ENCODE results near the gene ELK4. TPM values are rescaled to one million over a fixed set of nuclear protein-coding genes. Genes with fewer than 3 reads are reported as not detected.

Gene ELK4
- polyA plus RNA-seq, 1 donor (not counting 4 experiments of a cell fraction or from before 2014, with no cell fraction given): 8.6 TPM

DNA sequence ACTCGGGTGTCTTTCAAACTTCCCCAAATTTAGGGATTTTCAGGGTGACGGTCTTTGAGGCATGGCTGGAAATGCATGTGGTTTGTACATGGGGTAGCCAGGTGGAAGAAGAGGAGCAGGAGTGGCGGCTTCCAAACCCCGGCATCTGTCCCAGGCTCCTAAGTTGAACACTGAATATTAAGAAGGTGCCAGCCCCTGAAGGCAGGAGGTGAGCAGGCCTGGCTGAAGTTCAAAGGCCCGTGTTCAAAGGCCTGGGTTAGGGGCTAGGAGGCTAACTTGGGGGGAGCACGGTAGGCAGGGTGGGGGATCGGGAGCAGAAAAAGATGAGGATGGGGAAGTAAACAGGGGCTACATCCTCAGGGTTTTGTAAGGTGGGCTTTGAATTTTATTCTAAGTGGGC is 42.8 kb downstream of the ELK4 start:
- H3K27ac ChIP-seq (ENCODE audit: control insufficient read depth, insufficient read depth, low read length): no peak overlapping the region
- dilution Hi-C loops (cut with MboI; ENCODE audit: extremely low pct_ligation_motif_present, low sequenced_read_pairs): no loop called here
- H3K9ac ChIP-seq (ENCODE audit: control insufficient read depth, extremely low read depth, insufficient read depth, low read length): no peak overlapping the region
- no peaks in the 10 kb centered on the region for H4K20me1 ChIP-seq (ENCODE audit: control insufficient read depth, extremely low read depth, insufficient read depth, low read length)
- TF ChIP-seq, protein P1, sequence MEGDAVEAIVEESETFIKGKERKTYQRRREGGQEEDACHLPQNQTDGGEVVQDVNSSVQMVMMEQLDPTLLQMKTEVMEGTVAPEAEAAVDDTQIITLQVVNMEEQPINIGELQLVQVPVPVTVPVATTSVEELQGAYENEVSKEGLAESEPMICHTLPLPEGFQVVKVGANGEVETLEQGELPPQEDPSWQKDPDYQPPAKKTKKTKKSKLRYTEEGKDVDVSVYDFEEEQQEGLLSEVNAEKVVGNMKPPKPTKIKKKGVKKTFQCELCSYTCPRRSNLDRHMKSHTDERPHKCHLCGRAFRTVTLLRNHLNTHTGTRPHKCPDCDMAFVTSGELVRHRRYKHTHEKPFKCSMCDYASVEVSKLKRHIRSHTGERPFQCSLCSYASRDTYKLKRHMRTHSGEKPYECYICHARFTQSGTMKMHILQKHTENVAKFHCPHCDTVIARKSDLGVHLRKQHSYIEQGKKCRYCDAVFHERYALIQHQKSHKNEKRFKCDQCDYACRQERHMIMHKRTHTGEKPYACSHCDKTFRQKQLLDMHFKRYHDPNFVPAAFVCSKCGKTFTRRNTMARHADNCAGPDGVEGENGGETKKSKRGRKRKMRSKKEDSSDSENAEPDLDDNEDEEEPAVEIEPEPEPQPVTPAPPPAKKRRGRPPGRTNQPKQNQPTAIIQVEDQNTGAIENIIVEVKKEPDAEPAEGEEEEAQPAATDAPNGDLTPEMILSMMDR (optimal IDR thresholded peaks at IDR 0.05 in 1 of 3, IDR thresholded peaks at IDR 0.05 in 1 of 3, conservative IDR thresholded peaks at IDR 0.05 in 1 of 3; ENCODE audit: extremely low read depth in 1 of 3, insufficient read depth in 2 of 3, low read length in 3 of 3): no peak
- TF ChIP-seq EZH2 (IDR thresholded peaks at IDR 0.05; ENCODE audit: low read length): no peak
- peaks cover 4% of the 10 kb centered on the region for H3K4me1 ChIP-seq (ENCODE audit: control insufficient read depth, extremely low read depth, insufficient read depth, low read length)
- H3K9me1 ChIP-seq (ENCODE audit: control insufficient read depth, extremely low read depth, insufficient read depth, low read length): no peaks in the 10 kb centered on the region
- no peak overlapping the region for H2AFZ ChIP-seq (ENCODE audit: control insufficient read depth, low read length)
- H3K36me3 ChIP-seq (ENCODE audit: control insufficient read depth in 2 of 2, extremely low read depth in 1 of 2, insufficient read depth in 2 of 2, low read length in 2 of 2): no peaks in the 10 kb centered on the region
- DNase-seq (ENCODE audit: low read depth, low spot score) (no peak), FAIRE-seq (no peak)
- H3K4me3 ChIP-seq (ENCODE audit: control insufficient read depth in 2 of 3, extremely low read depth in 1 of 3, insufficient read depth in 2 of 3, low read depth in 1 of 3, low read length in 3 of 3): no peak overlapping the region
- no peaks in the 10 kb centered on the region for H3K79me2 ChIP-seq (ENCODE audit: control insufficient read depth, insufficient read depth, low read length)
- H3K27me3 ChIP-seq (ENCODE audit: control insufficient read depth, extremely low read depth, insufficient read depth, low read length): no peaks in the 10 kb centered on the region
- no peak overlapping the region for H3K4me2 ChIP-seq (ENCODE audit: control insufficient read depth, extremely low read depth, insufficient read depth, low read depth, low read length)
- H3K9me3 ChIP-seq (ENCODE audit: control insufficient read depth, low read depth, low read length): no peaks in the 10 kb centered on the region

DNA sequence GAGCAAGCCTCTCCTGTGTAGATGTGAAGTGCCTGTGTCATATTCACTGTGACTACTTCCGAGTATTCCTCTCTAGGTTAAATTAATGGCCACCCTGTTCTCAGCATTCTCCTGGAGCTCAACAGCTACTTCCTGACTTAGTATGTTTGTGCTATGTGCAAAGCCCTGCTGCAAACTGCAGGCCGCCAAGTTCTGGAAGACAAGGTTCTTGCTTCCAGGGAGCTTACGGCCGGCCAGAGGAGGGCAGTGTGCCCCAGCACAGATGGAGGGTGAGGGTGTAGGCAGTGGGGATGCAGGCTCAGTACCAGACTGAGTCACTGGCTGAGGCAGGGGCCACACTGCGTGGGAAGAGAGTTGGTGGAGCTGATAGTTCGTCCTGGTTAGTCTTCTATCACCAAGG is 43.2 kb downstream of the ELK4 start:
- Histone ChIP-seq H3K9me3 (ENCODE audit: control insufficient read depth, low read depth, low read length) (no peaks in the 10 kb centered on the region), H3K9ac (ENCODE audit: control insufficient read depth, extremely low read depth, insufficient read depth, low read length) (no peak overlapping the region), H3K36me3 (ENCODE audit: control insufficient read depth in 2 of 2, extremely low read depth in 1 of 2, insufficient read depth in 2 of 2, low read length in 2 of 2) (no peaks in the 10 kb centered on the region), H2AFZ (ENCODE audit: control insufficient read depth, low read length) (no peak overlapping the region), H3K4me3 (ENCODE audit: control insufficient read depth in 2 of 3, extremely low read depth in 1 of 3, insufficient read depth in 2 of 3, low read depth in 1 of 3, low read length in 3 of 3) (no peak overlapping the region), H4K20me1 (ENCODE audit: control insufficient read depth, extremely low read depth, insufficient read depth, low read length) (no peaks in the 10 kb centered on the region), H3K79me2 (ENCODE audit: control insufficient read depth, insufficient read depth, low read length) (no peaks in the 10 kb centered on the region), H3K27ac (ENCODE audit: control insufficient read depth, insufficient read depth, low read length) (no peak overlapping the region), H3K4me2 (ENCODE audit: control insufficient read depth, extremely low read depth, insufficient read depth, low read depth, low read length) (no peak overlapping the region), H3K27me3 (ENCODE audit: control insufficient read depth, extremely low read depth, insufficient read depth, low read length) (no peaks in the 10 kb centered on the region), H3K4me1 (ENCODE audit: control insufficient read depth, extremely low read depth, insufficient read depth, low read length) (peaks cover 4% of the 10 kb centered on the region), H3K9me1 (ENCODE audit: control insufficient read depth, extremely low read depth, insufficient read depth, low read length) (no peaks in the 10 kb centered on the region)
- no peak for FAIRE-seq
- dilution Hi-C loops (cut with MboI; ENCODE audit: extremely low pct_ligation_motif_present, low sequenced_read_pairs): no loop called here
- no peak for TF ChIP-seq EZH2 (IDR thresholded peaks at IDR 0.05; ENCODE audit: low read length)
- TF ChIP-seq, protein P1 (optimal IDR thresholded peaks at IDR 0.05 in 1 of 3, IDR thresholded peaks at IDR 0.05 in 1 of 3, conservative IDR thresholded peaks at IDR 0.05 in 1 of 3; ENCODE audit: extremely low read depth in 1 of 3, insufficient read depth in 2 of 3, low read length in 3 of 3): peak; percentile 59 to 90 (median 68)
- DNase-seq (ENCODE audit: low read depth, low spot score): no peak
